ENCODE data around the gene BPIFA1.

DNA sequence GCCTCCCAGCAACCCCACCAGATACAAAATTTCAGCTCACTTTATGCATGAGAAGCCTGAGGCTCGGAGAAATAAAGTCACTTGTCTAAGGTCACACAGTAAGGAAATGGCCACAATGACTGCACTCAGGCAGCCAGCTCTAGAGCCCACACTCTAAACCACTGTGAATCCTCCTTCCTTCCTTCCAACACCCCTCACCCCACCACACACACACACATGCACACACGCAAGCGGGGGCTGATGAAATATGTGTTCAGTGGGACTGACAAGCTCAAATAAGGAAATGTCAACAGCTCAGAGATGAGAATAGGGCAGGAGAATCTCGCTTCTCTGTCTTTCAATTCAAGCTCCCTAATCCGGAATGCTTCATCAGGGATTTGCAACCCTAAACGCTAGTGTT is 6.0 kb upstream of the BPIFA1 start:
- TF ChIP-seq, protein P1, sequence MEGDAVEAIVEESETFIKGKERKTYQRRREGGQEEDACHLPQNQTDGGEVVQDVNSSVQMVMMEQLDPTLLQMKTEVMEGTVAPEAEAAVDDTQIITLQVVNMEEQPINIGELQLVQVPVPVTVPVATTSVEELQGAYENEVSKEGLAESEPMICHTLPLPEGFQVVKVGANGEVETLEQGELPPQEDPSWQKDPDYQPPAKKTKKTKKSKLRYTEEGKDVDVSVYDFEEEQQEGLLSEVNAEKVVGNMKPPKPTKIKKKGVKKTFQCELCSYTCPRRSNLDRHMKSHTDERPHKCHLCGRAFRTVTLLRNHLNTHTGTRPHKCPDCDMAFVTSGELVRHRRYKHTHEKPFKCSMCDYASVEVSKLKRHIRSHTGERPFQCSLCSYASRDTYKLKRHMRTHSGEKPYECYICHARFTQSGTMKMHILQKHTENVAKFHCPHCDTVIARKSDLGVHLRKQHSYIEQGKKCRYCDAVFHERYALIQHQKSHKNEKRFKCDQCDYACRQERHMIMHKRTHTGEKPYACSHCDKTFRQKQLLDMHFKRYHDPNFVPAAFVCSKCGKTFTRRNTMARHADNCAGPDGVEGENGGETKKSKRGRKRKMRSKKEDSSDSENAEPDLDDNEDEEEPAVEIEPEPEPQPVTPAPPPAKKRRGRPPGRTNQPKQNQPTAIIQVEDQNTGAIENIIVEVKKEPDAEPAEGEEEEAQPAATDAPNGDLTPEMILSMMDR (IDR thresholded peaks at IDR 0.05), result no peak
- no peak for TF ChIP-seq POLR2A (IDR thresholded peaks at IDR 0.05)

Data from tibial nerve (tissue), 3 donors.